Coronary artery (tissue), 2 donors: ENCODE data around the gene SLC30A1.

ENCODE experiments used
- DNase-seq: peaks from one replicate; pipeline ENCODE4 v3.0.0-alpha.2; 2017; ENCODE audit warnings: low spot score
- H3K27ac ChIP-seq, 2 donors: fragments of 200-600 bp; sonication (generic); one replicate each; pipeline ENCODE4 v1.5.1; 2016 to 2019
- H3K4me3 ChIP-seq: fragments of 200-600 bp; sonication (generic); 2 replicates; pipeline ENCODE4 v1.5.1; 2016; ENCODE audit warnings: mild to moderate bottlenecking, moderate library complexity
- TF ChIP-seq, protein P1 (sequence below): fragments of 200-600 bp; sonication (generic); IDR thresholded peaks from one replicate; pipeline ENCODE4 v1.5.1; 2019; ENCODE audit warnings: antibody characterized with exemption

Gene SLC30A1

DNA sequence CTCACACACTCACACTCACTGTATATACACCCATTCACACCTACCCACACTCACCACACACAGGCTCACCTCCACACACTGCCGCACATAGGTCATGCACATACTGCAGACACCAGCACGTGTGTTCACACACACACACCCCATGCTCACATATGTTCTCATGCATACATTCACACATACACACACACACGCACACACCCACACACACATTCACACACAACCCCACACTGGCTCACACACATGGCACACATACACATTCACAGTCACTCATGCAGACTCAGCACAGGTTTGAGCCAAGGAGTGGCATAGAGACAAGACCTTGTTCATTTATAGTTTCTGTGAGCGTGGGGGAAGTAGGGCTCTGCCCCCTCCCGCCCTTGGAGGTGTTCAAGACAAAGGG is 41.1 kb upstream of the SLC30A1 start:
- TF ChIP-seq, protein P1, sequence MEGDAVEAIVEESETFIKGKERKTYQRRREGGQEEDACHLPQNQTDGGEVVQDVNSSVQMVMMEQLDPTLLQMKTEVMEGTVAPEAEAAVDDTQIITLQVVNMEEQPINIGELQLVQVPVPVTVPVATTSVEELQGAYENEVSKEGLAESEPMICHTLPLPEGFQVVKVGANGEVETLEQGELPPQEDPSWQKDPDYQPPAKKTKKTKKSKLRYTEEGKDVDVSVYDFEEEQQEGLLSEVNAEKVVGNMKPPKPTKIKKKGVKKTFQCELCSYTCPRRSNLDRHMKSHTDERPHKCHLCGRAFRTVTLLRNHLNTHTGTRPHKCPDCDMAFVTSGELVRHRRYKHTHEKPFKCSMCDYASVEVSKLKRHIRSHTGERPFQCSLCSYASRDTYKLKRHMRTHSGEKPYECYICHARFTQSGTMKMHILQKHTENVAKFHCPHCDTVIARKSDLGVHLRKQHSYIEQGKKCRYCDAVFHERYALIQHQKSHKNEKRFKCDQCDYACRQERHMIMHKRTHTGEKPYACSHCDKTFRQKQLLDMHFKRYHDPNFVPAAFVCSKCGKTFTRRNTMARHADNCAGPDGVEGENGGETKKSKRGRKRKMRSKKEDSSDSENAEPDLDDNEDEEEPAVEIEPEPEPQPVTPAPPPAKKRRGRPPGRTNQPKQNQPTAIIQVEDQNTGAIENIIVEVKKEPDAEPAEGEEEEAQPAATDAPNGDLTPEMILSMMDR: no peak
- H3K4me3 ChIP-seq: no peak overlapping the region
- DNase-seq: no peak
- H3K27ac ChIP-seq: no peak overlapping the region

DNA sequence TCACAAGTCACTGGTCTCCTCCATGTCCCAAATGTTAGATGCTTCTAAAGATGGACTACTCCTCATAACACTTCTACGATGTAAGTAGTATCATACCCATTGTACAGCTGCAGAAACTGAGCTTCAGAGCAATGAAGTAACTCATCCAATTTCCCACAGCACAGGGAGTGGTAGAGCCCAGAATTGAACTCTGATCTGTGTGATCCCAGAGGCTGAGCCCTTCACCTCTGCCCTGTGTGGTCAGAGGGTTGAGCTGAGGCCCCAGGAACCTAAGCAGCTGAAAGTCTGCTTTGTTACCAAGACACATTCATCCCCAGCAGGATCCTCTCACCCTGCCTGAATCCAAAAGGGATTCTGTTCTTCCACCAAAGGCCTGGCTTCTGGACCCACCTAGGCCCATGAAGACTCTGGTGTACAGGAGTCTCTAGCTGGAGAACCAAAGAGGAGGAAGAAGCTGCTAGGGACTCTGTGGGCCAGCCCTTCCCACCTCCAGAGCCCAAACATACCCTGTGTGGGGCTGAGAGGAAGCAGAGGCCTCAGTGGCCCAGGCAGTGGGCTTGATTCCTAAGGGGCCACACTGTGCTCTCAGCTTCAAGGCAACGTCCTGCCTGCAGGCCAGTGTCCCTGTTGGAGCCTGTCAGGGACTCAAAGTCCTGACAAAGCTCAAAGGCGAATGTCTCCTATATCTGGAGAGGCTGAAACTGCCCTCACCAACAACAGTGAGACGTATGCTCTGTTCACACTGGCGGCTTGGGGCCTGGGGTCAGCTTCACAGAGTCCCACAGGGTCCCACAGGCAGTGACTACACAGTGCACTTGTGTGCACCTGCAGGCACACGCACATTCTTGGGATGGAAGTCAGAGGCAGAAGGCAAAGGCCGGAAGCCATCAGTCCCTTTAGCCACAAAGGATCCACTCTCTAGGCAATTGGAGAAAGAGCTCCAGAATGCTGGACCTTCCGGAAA is 40.4 kb upstream of the SLC30A1 start:
- TF ChIP-seq, protein P1: no peak
- Histone ChIP-seq H3K27ac (no peak overlapping the region), H3K4me3 (no peak overlapping the region)
- no peak for DNase-seq

DNA sequence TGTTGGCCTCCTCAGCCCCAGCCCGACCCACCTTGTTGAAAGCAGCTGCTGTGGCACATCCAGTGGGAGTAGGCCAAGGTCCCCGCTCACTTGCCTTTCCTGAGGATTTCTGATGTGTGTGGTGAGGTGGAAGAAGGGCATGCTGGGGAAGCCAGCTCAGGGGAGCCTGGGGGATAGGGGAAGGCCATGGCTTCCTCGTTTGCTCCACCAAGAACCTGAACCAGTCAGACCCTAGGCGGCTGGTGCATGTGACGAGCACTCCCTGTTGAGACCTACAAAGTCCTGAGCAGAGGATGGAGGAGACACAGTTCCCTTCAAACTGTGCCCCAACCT is 38.0 kb upstream of the SLC30A1 start:
- peak overlapping the region; percentile 22 to 76 for H3K27ac ChIP-seq

DNA sequence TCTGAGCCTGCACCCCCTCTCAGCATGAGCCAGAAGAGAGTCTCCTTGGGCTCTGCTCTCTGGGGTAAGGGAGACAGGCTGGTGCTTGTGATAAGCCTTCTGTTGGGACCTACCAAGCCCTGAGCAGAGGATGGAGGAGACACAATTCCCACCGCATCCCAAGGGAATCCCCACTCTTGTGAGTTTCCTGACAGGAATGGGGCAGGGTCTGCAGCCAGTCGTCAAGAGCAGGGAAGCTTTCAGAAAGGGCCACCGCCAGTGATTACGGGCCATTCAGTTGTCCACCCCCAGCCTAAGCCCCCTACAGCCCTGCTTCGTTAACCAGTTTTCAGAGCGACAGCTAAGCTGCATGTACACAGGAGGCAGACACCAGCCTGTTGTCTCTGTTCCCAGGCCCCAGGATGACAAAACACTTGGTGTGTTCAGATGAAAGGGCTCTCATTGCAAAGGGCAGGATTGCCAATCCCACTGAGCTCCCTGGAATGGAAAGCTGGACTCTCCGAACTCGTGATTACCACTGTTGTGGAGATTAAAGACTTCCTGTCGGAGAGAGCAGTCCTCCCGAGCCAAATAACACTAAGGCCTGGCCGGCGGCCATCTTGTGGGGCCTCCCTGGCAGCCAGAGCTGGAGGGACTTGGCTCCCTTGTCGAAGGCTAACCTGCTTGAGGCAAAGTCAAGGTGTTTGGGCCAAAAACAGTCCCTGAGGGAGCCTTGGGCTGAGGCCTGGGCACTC is 37.4 kb upstream of the SLC30A1 start:
- Histone ChIP-seq H3K27ac (peak overlapping the region; percentile 22 to 76), H3K4me3 (no peak overlapping the region)
- TF ChIP-seq, protein P1: no peak
- no peak for DNase-seq

More for the DNA sequence above, 38.0 kb upstream of the SLC30A1 start:
- no peak for DNase-seq
- H3K4me3 ChIP-seq: no peak overlapping the region
- TF ChIP-seq, protein P1: no peak

DNA sequence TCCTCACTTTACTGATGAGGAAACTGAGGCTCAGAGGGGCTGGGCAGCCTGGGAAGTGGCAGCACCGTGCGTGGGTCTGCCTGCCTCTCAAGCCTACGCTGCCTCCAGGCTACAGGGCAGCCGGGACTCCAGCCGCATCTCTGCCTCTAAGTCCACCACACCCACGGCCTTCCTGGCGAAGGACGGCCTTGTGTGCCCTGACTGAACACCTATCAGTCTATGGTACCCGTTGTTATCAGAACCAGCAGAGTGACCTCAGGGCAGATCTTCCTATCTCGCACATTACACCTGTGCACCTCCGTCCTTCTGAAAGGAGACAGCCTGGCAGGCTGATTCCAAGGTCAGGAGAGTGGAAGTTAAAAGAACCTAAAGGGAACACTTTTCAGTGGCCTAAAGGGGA is 35.7 kb upstream of the SLC30A1 start:
- Histone ChIP-seq H3K4me3 (no peak overlapping the region), H3K27ac (no peak overlapping the region)

DNA sequence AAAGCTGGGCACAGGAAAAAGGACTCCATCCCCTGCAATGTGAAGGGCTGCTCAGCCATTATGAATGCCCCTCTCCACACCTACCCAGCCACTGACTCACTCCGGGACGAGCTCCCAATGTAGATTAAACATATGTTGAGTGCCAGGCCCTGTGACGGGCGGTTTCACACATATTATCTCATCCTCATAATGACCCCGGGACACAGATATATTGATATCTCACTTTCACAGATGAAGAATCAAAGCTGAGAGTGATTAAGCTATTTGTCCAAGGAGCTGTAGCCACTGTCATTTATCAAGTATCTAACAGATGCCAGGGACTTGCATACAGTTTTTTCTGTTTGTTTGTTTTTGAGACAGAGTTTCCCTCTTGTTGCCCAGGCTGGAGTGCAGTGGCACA is 35.0 kb upstream of the SLC30A1 start:
- no peak for DNase-seq
- Histone ChIP-seq H3K4me3 (no peak overlapping the region), H3K27ac (peak overlapping the region; percentile 72 to 87)
- TF ChIP-seq, protein P1: no peak

More for the DNA sequence above, 35.7 kb upstream of the SLC30A1 start:
- no peak for DNase-seq
- TF ChIP-seq, protein P1: no peak
